IPS-20b (cell line): ENCODE data around the gene CASTOR1.

Experiments used
- H3K27ac ChIP-seq: one replicate; pipeline ENCODE4 v1.5.1; 2013; ENCODE audit warnings: low read length
- H3K27me3 ChIP-seq: 2 replicates; pipeline ENCODE4 v1.6.1; 2013; ENCODE audit warnings: mild to moderate bottlenecking, low read length, inconsistent platforms; ENCODE audit not compliant: insufficient read depth
- H3K36me3 ChIP-seq: 2 replicates; pipeline ENCODE4 v1.6.1; 2013; ENCODE audit warnings: low read depth, mild to moderate bottlenecking, inconsistent platforms, low read length, moderate library complexity; ENCODE audit not compliant: insufficient read depth
- H3K4me1 ChIP-seq: 2 replicates; pipeline ENCODE4 v1.6.1; 2013; ENCODE audit warnings: mild to moderate bottlenecking, control low read depth, inconsistent platforms, low read length, moderate library complexity; ENCODE audit not compliant: insufficient read depth
- H3K4me3 ChIP-seq: 2 replicates; pipeline ENCODE4 v1.5.1; 2013; ENCODE audit warnings: mild to moderate bottlenecking, low read length, inconsistent platforms
- H3K9ac ChIP-seq: 2 replicates; pipeline ENCODE4 v1.6.1; 2013; ENCODE audit warnings: low read depth, mild to moderate bottlenecking, inconsistent platforms, low read length, moderate library complexity
- H3K9me3 ChIP-seq: 2 replicates; pipeline ENCODE4 v1.6.1; 2013; ENCODE audit warnings: mild to moderate bottlenecking, low read depth, low read length, inconsistent platforms; ENCODE audit not compliant: insufficient read depth

CASTOR1 gene

DNA sequence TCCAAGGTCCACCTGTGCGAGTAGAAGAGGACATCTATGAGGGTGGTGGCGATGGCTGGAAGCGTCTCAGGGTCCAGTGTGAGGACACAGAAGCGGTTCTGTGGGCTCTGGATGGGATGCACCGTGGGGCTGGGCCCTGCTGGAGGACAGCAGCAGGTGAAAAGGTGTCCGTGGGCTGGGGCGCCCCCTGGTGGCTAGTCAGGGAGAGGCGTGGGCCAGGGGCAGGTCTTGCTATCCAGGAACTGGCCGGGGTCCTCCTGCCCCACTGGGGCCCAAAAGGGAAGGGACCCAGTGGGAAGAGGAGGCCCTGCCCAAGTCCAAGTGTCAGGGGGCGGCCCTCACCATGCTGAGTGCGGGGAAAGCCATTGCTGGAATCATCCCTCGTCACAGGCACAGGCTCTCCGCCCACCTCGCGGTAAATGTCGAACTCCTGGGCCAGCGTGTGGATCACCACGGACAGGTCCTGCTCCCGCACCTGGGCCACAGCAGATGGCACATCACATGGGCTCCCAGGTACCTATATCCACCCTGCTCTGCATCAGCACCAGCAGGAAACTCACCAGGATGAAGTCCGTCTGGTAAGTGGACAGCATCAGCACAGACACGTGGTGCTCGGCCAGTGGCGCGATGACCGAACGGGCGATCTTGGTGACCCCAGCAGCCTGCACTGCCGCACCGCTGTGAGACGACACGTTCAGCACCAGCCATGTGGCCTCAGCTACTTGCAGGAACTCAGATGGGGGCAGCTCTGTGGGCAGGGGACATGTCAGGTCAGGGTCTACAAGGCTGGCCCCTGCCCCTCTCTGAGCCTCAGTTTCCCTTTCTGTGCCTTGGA is 2.3 kb downstream of the CASTOR1 start:
- Histone ChIP-seq H3K9me3 (no peaks in the 10 kb centered on the region), H3K4me1 (peaks cover 10% of the 10 kb centered on the region; the same call in 1 of the 2 replicates), H3K4me3 (no peak overlapping the region), H3K36me3 (no peaks in the 10 kb centered on the region; the same call in 1 of the 2 replicates), H3K27me3 (peaks cover 11% of the 10 kb centered on the region; the same call in 1 of the 2 replicates), H3K27ac (no peak overlapping the region), H3K9ac (no peak overlapping the region)

GRCh38 chr22:30286331-30286730 is 3.0 kb downstream of the CASTOR1 start:
- Histone ChIP-seq H3K36me3 (no peaks in the 10 kb centered on the region), H3K27me3 (peaks cover 11% of the 10 kb centered on the region; the same call in 1 of the 2 replicates), H3K9ac (no peak overlapping the region), H3K4me1 (peaks cover 10% of the 10 kb centered on the region; the same call in 1 of the 2 replicates), H3K27ac (no peak overlapping the region), H3K4me3 (no peak overlapping the region), H3K9me3 (no peaks in the 10 kb centered on the region)

GRCh38 chr22:30285846-30286200 is 3.5 kb downstream of the CASTOR1 start:
- Histone ChIP-seq H3K27me3 (peaks cover 11% of the 10 kb centered on the region; the same call in 1 of the 2 replicates), H3K27ac (no peak overlapping the region), H3K9me3 (no peaks in the 10 kb centered on the region), H3K36me3 (no peaks in the 10 kb centered on the region), H3K4me1 (peaks cover 10% of the 10 kb centered on the region; the same call in 1 of the 2 replicates), H3K9ac (no peak overlapping the region), H3K4me3 (no peak overlapping the region)

GRCh38 chr22:30285176-30285845 is 4.0 kb downstream of the CASTOR1 start:
- H3K27ac ChIP-seq, result no peak overlapping the region
- H3K4me1 ChIP-seq, result peaks cover 8% of the 10 kb centered on the region; the same call in 1 of the 2 replicates
- no peak overlapping the region for H3K9ac ChIP-seq
- H3K36me3 ChIP-seq, result no peaks in the 10 kb centered on the region
- no peak overlapping the region for H3K4me3 ChIP-seq
- H3K9me3 ChIP-seq, result no peaks in the 10 kb centered on the region
- H3K27me3 ChIP-seq, result peaks cover 9% of the 10 kb centered on the region; the same call in 1 of the 2 replicates

- H3K27ac ChIP-seq, result no peak overlapping the region
- no peak overlapping the region for H3K9ac ChIP-seq
- peaks cover 7% of the 10 kb centered on the region; the same call in 1 of the 2 replicates for H3K4me1 ChIP-seq
- H3K9me3 ChIP-seq, result no peaks in the 10 kb centered on the region
- H3K4me3 ChIP-seq, result no peak overlapping the region
- H3K27me3 ChIP-seq, result peaks cover 6% of the 10 kb centered on the region; the same call in 1 of the 2 replicates
- H3K36me3 ChIP-seq, result no peaks in the 10 kb centered on the region
These were observed 4.6 kb downstream of the CASTOR1 start for GRCh38 chr22:30284666-30285065.

GRCh38 chr22:30284172-30284571 is 5.1 kb downstream of the CASTOR1 start:
- Histone ChIP-seq H3K9me3 (no peaks in the 10 kb centered on the region), H3K36me3 (no peaks in the 10 kb centered on the region), H3K9ac (no peak overlapping the region), H3K4me3 (no peak overlapping the region), H3K27me3 (peaks cover 6% of the 10 kb centered on the region; the same call in 1 of the 2 replicates), H3K4me1 (peaks cover 7% of the 10 kb centered on the region; the same call in 1 of the 2 replicates), H3K27ac (no peak overlapping the region)

DNA sequence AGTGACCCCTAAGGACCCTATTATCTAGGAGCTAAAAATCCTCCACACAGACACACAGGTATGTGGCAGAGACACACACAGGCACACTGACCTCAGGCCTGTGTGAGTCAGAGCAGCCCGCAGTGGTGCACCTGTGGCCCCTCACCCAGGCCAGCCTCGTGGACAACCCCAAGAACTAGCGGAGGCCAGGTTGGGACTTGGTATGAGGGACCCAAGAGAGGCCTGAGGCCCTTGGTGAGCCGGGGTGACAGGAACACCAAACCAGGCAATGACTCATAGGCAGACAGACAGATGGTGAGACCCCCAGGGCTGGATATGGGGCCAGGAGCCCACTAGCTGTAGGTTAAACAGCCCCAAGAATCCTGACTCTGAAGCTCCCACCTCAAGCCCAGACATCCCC is 6.0 kb downstream of the CASTOR1 start:
- H3K36me3 ChIP-seq, result no peaks in the 10 kb centered on the region
- H3K9me3 ChIP-seq, result no peaks in the 10 kb centered on the region
- no peak overlapping the region for H3K9ac ChIP-seq
- H3K4me3 ChIP-seq, result no peak overlapping the region
- H3K4me1 ChIP-seq, result peaks cover 3% of the 10 kb centered on the region; the same call in 1 of the 2 replicates
- H3K27ac ChIP-seq, result no peak overlapping the region
- peaks cover under 1% of the 10 kb centered on the region; the same call in 1 of the 2 replicates for H3K27me3 ChIP-seq

- Histone ChIP-seq H3K27me3 (no peaks in the 10 kb centered on the region), H3K4me3 (no peak overlapping the region), H3K27ac (no peak overlapping the region), H3K9me3 (no peaks in the 10 kb centered on the region), H3K9ac (no peak overlapping the region), H3K36me3 (no peaks in the 10 kb centered on the region), H3K4me1 (no peaks in the 10 kb centered on the region; the same call in 1 of the 2 replicates)
These were observed 6.7 kb downstream of the CASTOR1 start for GRCh38 chr22:30282616-30283046.

DNA sequence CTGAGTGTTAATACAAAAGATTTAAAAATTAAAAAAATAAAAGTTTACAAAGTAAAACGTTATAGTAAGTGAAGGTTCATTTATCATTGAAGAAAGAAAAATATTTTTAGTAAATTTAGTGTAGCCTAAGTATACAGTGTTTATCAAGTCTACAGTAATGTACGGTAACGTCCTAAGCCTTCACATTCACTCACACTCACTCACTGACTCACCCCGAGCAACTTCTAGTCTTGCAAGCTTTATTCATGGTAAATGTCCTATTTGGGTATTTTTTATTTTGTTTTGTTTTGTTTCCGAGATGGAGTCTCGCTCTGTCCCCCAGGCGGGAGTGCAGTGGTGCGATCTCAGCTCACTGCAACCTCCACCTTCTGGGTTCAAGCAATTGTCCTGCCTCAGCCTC is 8.8 kb downstream of the CASTOR1 start:
- H3K27ac ChIP-seq, result no peak overlapping the region
- H3K27me3 ChIP-seq, result no peaks in the 10 kb centered on the region
- no peak overlapping the region for H3K9ac ChIP-seq
- H3K4me1 ChIP-seq, result no peaks in the 10 kb centered on the region; the same call in 1 of the 2 replicates
- H3K36me3 ChIP-seq, result no peaks in the 10 kb centered on the region
- no peaks in the 10 kb centered on the region for H3K9me3 ChIP-seq
- no peak overlapping the region for H3K4me3 ChIP-seq

DNA sequence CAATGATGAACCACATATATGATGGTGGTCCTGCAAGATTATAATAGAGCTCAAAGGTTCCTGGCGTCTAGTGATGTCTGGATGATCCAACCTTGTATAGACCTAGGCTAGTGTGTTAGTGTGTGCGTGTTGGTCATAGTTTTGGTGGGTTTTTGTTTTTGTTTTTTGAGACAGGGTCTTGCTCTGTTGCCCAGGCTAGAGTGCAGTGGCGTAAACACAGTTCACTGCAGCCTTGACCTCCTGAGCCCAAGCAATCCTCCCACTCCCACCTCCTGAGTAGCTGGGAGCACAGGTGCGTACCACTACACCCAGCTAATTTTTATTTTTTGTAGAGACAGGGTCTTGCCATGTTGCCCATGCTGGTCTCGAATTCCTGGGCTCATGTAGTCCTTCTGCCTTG is 9.4 kb downstream of the CASTOR1 start:
- H3K27ac ChIP-seq, result no peak overlapping the region
- H3K36me3 ChIP-seq, result no peaks in the 10 kb centered on the region
- no peak overlapping the region for H3K9ac ChIP-seq
- H3K27me3 ChIP-seq, result no peaks in the 10 kb centered on the region
- no peaks in the 10 kb centered on the region; the same call in 1 of the 2 replicates for H3K4me1 ChIP-seq
- no peaks in the 10 kb centered on the region for H3K9me3 ChIP-seq
- no peak overlapping the region for H3K4me3 ChIP-seq

DNA sequence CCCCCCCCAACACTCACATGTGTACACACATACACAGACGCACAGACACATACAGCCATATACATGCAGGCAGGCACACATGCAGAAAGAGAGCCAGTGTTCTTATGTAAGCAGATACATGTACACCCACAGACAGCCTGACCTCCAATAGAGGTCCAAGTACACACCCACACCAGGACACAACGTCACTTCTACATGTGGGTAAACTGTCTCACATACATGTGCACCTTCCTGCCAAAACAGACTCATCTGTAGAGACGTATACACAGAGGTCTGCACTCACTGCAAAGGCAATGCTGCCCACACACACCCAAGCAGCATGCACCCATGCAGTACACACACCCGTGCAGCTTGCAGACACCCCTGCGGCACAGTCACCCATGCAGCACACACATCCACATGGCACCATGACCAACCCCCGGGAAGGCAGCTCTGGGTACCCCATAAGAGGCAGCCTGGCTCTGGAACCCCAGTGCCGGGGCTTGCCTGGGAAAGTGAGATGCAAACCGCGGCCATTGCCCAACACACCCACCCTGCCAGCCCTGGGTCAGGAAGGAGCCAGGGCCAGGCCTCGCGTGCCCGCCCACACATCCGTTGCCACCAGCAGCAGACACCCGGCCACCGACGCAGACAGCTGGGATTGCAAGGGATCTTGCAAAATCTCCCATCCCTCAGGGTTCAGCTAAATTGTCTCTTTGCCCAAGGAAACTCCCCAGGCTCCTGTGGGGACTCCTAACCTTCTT is 10.1 kb downstream of the CASTOR1 start:
- Histone ChIP-seq H3K9me3 (no peaks in the 10 kb centered on the region), H3K36me3 (no peaks in the 10 kb centered on the region), H3K9ac (no peak overlapping the region), H3K27me3 (no peaks in the 10 kb centered on the region), H3K27ac (no peak overlapping the region), H3K4me1 (no peaks in the 10 kb centered on the region; the same call in 1 of the 2 replicates), H3K4me3 (no peak overlapping the region)
